GM18951 (cell line): ENCODE measurements around the gene DNMT3A.

Source experiments
- POLR2A ChIP-seq: IDR thresholded peaks from 4 replicates; pipeline ENCODE4 v1.6.1; 2011; ENCODE audit warnings: mild to moderate bottlenecking; ENCODE audit not compliant: insufficient read length, insufficient read depth; ENCODE audit errors: extremely low read depth
- in situ Hi-C: fragments of 300-500 bp; cut with MboI; formaldehyde crosslinking; loops from one replicate; pipeline ENCODE4 v1.12.0; 2022; ENCODE audit warnings: low sequenced_read_pairs, mixed read lengths, inconsistent platforms; ENCODE audit not compliant: unreplicated experiment

DNMT3A gene

DNA sequence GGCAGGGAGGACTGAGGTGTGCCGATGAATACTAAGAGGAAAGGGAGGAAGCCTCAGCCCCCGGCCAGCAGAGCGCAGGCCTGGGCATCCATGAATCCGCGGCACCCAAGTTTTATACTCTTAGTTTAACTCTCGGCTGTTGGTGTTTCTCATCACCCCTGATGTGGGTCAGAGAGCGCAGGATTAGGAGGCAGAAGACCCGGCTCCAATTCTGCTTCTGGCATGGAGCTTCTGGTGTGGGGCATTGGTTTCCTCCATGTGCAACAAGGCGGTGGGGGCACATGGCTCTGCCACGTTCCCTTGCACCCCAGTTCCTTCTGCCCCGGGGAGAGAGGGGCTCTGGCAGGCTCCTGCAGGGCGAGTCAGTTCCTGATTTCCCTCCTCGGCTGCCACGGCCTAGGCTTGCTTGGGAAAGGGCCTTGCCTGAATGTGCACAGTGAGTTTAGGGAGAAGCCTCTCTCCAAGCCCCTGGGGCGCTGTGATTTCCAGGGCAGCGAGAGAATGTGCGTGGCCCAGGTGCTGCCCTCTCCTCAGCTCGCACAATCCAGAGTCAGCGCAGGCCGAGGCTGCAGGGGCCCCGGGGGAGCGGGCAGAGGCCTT, 36.2 kb upstream of the DNMT3A start:
- in situ Hi-C loops: no loop called here
- TF ChIP-seq POLR2A: no peak

GRCh38 chr2:25376750-25377621, 35.3 kb upstream of the DNMT3A start:
- TF ChIP-seq POLR2A: peak; percentile 25
- in situ Hi-C loops: no loop called here

- in situ Hi-C loops: no loop called here
- no peak for TF ChIP-seq POLR2A
These were observed 34.3 kb upstream of the DNMT3A start for GRCh38 chr2:25375989-25376545.

DNA sequence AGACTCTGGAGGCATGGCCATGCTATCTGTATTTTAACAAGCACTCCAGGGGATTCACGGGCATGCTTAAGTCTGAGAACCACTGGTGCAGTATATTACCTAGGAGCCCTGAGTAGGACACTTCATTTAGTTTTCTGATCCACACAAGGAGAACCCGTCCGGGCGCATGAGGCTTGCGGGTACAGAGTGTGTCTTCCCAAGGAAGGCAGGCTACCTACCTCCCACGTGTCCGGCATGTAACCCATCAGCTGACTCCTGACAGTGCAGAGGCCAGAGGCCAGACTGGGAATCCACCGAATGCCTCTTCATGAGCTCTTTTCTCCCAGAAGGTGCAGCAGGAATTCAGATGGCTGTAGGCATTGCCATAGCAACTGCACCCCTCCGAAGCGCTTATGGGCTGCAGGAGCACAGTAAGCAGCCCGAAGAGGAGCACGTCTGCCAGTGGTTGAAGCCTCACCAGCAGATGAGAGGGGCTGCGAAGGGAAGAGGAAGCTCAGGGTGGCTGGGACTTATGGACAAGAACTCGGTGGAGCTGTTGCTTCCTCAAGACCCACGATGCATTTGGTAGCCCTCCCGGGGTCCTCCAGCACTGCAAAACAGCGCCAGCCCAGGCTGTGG, 33.8 kb upstream of the DNMT3A start:
- in situ Hi-C loops: no loop called here
- TF ChIP-seq POLR2A: no peak

- in situ Hi-C loops: no loop called here
- TF ChIP-seq POLR2A: no peak
These were observed 33.1 kb upstream of the DNMT3A start for GRCh38 chr2:25374827-25375226.

GRCh38 chr2:25374411-25374810, 32.7 kb upstream of the DNMT3A start:
- no peak for TF ChIP-seq POLR2A
- in situ Hi-C loops: no loop called here

DNA sequence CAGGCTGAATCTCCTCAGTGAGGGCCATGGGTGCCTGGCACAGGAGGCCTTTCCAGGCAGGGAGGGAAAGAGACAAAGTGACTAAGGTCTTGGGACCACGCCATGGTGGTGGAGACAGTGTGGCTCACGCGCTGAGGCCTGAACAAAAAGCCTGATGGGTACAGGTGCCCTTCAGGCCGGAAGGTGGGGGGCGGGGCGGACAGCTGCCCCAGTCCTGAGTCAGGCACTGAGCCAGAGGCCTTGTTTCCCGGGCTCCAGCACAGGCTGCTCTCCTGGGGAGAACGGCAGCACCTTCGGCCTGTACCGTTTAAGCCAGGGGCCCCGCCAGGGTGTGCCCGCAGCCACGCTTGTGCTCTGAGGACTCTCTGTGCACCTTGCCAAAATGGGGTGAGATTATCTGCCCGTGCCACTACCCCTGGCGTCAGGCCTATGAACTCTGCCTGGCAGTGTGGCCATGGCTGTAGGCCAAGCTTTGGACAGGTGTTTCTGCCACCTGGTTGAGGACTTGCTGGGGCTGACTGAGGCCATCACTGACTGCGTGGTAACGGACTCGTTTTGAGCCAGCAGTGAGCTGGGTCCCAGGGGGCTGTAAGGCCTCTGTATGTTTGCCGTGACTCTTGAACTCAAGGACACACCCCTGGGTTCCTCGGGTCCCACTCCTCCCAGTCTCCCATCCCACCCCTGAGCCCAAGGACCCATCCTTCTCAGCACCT, 31.7 kb upstream of the DNMT3A start:
- TF ChIP-seq POLR2A: no peak
- in situ Hi-C loops: no loop called here

- in situ Hi-C loops: no loop called here
- no peak for TF ChIP-seq POLR2A
These were observed 30.9 kb upstream of the DNMT3A start for GRCh38 chr2:25372405-25373268.

GRCh38 chr2:25371253-25372241, 29.8 kb upstream of the DNMT3A start:
- in situ Hi-C loops: no loop called here
- TF ChIP-seq POLR2A: no peak

DNA sequence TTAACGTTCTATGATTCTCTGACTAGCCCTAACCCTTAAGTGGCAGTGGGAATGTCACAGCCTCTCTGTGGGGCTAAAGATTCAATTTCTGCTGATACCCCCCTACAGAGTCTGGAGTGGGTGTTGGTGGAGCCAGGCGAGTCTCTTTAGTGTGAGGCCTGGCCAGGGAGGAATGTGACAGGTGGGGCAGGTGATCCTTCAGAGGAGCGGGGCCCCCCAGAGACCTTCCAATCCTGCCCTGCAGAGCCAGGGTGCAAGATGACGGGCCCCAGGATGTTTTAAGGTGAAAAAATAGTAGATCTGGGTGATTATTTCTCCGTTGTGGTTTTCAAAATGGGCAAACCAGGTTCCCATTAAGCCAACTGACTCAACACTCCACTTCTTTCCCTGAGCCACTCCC, 28.2 kb upstream of the DNMT3A start:
- no peak for TF ChIP-seq POLR2A
- in situ Hi-C loops: no loop called here

GRCh38 chr2:25369439-25369838, 27.7 kb upstream of the DNMT3A start:
- in situ Hi-C loops: no loop called here

More at GRCh38 chr2:25369439-25369838, 27.7 kb upstream of the DNMT3A start:
- no peak for TF ChIP-seq POLR2A
